ENCODE data around the gene RBM43.

Gene RBM43

GRCh38 chr2:151267537-151267936, 5.9 kb upstream of the RBM43 start:
- Histone ChIP-seq H3K9me3 (ENCODE audit: control insufficient read depth, low read length) (no peaks in the 10 kb centered on the region), H3K4me3 (ENCODE audit: low read length) (no peak overlapping the region), H3K4me1 (ENCODE audit: control insufficient read depth, insufficient read depth, low read length) (no peaks in the 10 kb centered on the region), H3K36me3 (ENCODE audit: control insufficient read depth, insufficient read depth, low read length, severe bottlenecking) (peaks cover 8% of the 10 kb centered on the region), H3K9ac (ENCODE audit: low read length) (no peak overlapping the region), H3K27me3 (replicated peaks; ENCODE audit: control insufficient read depth, insufficient read depth, low read length) (no peaks in the 10 kb centered on the region)
- no peak for DNase-seq (ENCODE audit: low read depth)

GRCh38 chr2:151265991-151266390, 4.3 kb upstream of the RBM43 start:
- Histone ChIP-seq H3K9me3 (ENCODE audit: control insufficient read depth, low read length) (no peaks in the 10 kb centered on the region), H3K4me1 (ENCODE audit: control insufficient read depth, insufficient read depth, low read length) (peaks cover 6% of the 10 kb centered on the region), H3K36me3 (ENCODE audit: control insufficient read depth, insufficient read depth, low read length, severe bottlenecking) (peaks cover 4% of the 10 kb centered on the region), H3K27me3 (replicated peaks; ENCODE audit: control insufficient read depth, insufficient read depth, low read length) (no peaks in the 10 kb centered on the region), H3K9ac (ENCODE audit: low read length) (no peak overlapping the region), H3K4me3 (ENCODE audit: low read length) (no peak overlapping the region)
- DNase-seq (ENCODE audit: low read depth): no peak

- H3K9me3 ChIP-seq (ENCODE audit: control insufficient read depth, low read length): no peaks in the 10 kb centered on the region
- H3K36me3 ChIP-seq (ENCODE audit: control insufficient read depth, insufficient read depth, low read length, severe bottlenecking): no peaks in the 10 kb centered on the region
- peaks cover 12% of the 10 kb centered on the region for H3K4me1 ChIP-seq (ENCODE audit: control insufficient read depth, insufficient read depth, low read length)
- no peak overlapping the region for H3K4me3 ChIP-seq (ENCODE audit: low read length)
- no peaks in the 10 kb centered on the region for H3K27me3 ChIP-seq (replicated peaks; ENCODE audit: control insufficient read depth, insufficient read depth, low read length)
- DNase-seq (ENCODE audit: low read depth): peak; percentile 22
- no peak overlapping the region for H3K9ac ChIP-seq (ENCODE audit: low read length)
Observed at GRCh38 chr2:151264157-151264825, 2.6 kb upstream of the RBM43 start.

GRCh38 chr2:151262629-151263028, 966 bp upstream of the RBM43 start:
- no peak for DNase-seq (ENCODE audit: low read depth)
- Histone ChIP-seq H3K9me3 (ENCODE audit: control insufficient read depth, low read length) (no peaks in the 10 kb centered on the region), H3K36me3 (ENCODE audit: control insufficient read depth, insufficient read depth, low read length, severe bottlenecking) (no peaks in the 10 kb centered on the region), H3K27me3 (replicated peaks; ENCODE audit: control insufficient read depth, insufficient read depth, low read length) (no peaks in the 10 kb centered on the region), H3K9ac (ENCODE audit: low read length) (no peak overlapping the region), H3K4me1 (ENCODE audit: control insufficient read depth, insufficient read depth, low read length) (peaks cover 20% of the 10 kb centered on the region), H3K4me3 (ENCODE audit: low read length) (no peak overlapping the region)

GRCh38 chr2:151261977-151262291, 271 bp upstream of the RBM43 start:
- Histone ChIP-seq H3K27me3 (replicated peaks; ENCODE audit: control insufficient read depth, insufficient read depth, low read length) (no peaks in the 10 kb centered on the region), H3K4me1 (ENCODE audit: control insufficient read depth, insufficient read depth, low read length) (peaks cover 21% of the 10 kb centered on the region), H3K36me3 (ENCODE audit: control insufficient read depth, insufficient read depth, low read length, severe bottlenecking) (no peaks in the 10 kb centered on the region), H3K9ac (ENCODE audit: low read length) (peak overlapping the region; percentile 96), H3K9me3 (ENCODE audit: control insufficient read depth, low read length) (no peaks in the 10 kb centered on the region), H3K4me3 (ENCODE audit: low read length) (peak overlapping the region; percentile 96)
- no peak for DNase-seq (ENCODE audit: low read depth)

GRCh38 chr2:151260573-151261230, 961 bp downstream of the RBM43 start:
- Histone ChIP-seq H3K27me3 (replicated peaks; ENCODE audit: control insufficient read depth, insufficient read depth, low read length) (no peaks in the 10 kb centered on the region), H3K9ac (ENCODE audit: low read length) (peak overlapping the region; percentile 96), H3K4me3 (ENCODE audit: low read length) (peak overlapping the region; percentile 96), H3K36me3 (ENCODE audit: control insufficient read depth, insufficient read depth, low read length, severe bottlenecking) (no peaks in the 10 kb centered on the region), H3K9me3 (ENCODE audit: control insufficient read depth, low read length) (no peaks in the 10 kb centered on the region), H3K4me1 (ENCODE audit: control insufficient read depth, insufficient read depth, low read length) (peaks cover 21% of the 10 kb centered on the region)
- DNase-seq (ENCODE audit: low read depth): peak; percentile 67

- Histone ChIP-seq H3K4me1 (ENCODE audit: control insufficient read depth, insufficient read depth, low read length) (peaks cover 21% of the 10 kb centered on the region), H3K4me3 (ENCODE audit: low read length) (no peak overlapping the region), H3K27me3 (replicated peaks; ENCODE audit: control insufficient read depth, insufficient read depth, low read length) (no peaks in the 10 kb centered on the region), H3K9me3 (ENCODE audit: control insufficient read depth, low read length) (no peaks in the 10 kb centered on the region), H3K36me3 (ENCODE audit: control insufficient read depth, insufficient read depth, low read length, severe bottlenecking) (peaks cover 5% of the 10 kb centered on the region), H3K9ac (ENCODE audit: low read length) (no peak overlapping the region)
- peak; percentile 82 for DNase-seq (ENCODE audit: low read depth)
Observed at GRCh38 chr2:151258121-151258520, 3.5 kb downstream of the RBM43 start.

GRCh38 chr2:151252646-151253045, 9.0 kb downstream of the RBM43 start:
- Histone ChIP-seq H3K9me3 (ENCODE audit: control insufficient read depth, low read length) (peaks cover 7% of the 10 kb centered on the region), H3K4me3 (ENCODE audit: low read length) (no peak overlapping the region), H3K27me3 (replicated peaks; ENCODE audit: control insufficient read depth, insufficient read depth, low read length) (no peaks in the 10 kb centered on the region), H3K9ac (ENCODE audit: low read length) (no peak overlapping the region), H3K36me3 (ENCODE audit: control insufficient read depth, insufficient read depth, low read length, severe bottlenecking) (peaks cover 18% of the 10 kb centered on the region), H3K4me1 (ENCODE audit: control insufficient read depth, insufficient read depth, low read length) (peaks cover 18% of the 10 kb centered on the region)
- DNase-seq (ENCODE audit: low read depth): no peak

GRCh38 chr2:151251012-151251411, 10.7 kb downstream of the RBM43 start:
- Histone ChIP-seq H3K4me3 (ENCODE audit: low read length) (peak overlapping the region; percentile 3), H3K36me3 (ENCODE audit: control insufficient read depth, insufficient read depth, low read length, severe bottlenecking) (peaks cover 18% of the 10 kb centered on the region), H3K27me3 (replicated peaks; ENCODE audit: control insufficient read depth, insufficient read depth, low read length) (no peaks in the 10 kb centered on the region), H3K9me3 (ENCODE audit: control insufficient read depth, low read length) (peaks cover 7% of the 10 kb centered on the region), H3K9ac (ENCODE audit: low read length) (no peak overlapping the region), H3K4me1 (ENCODE audit: control insufficient read depth, insufficient read depth, low read length) (peaks cover 17% of the 10 kb centered on the region)
- peak; percentile 96 for DNase-seq (ENCODE audit: low read depth)

- DNase-seq (ENCODE audit: low read depth): no peak
Observed at GRCh38 chr2:151247432-151247831, 14.2 kb downstream of the RBM43 start.

GRCh38 chr2:151246152-151246551, 15.5 kb downstream of the RBM43 start:
- Histone ChIP-seq H3K4me3 (ENCODE audit: low read length) (no peak overlapping the region), H3K9me3 (ENCODE audit: control insufficient read depth, low read length) (peaks cover 7% of the 10 kb centered on the region), H3K36me3 (ENCODE audit: control insufficient read depth, insufficient read depth, low read length, severe bottlenecking) (peaks cover 11% of the 10 kb centered on the region), H3K9ac (ENCODE audit: low read length) (no peak overlapping the region), H3K27me3 (replicated peaks; ENCODE audit: control insufficient read depth, insufficient read depth, low read length) (no peaks in the 10 kb centered on the region), H3K4me1 (ENCODE audit: control insufficient read depth, insufficient read depth, low read length) (peaks cover 10% of the 10 kb centered on the region)
- no peak for DNase-seq (ENCODE audit: low read depth)

More at GRCh38 chr2:151247432-151247831, 14.2 kb downstream of the RBM43 start:
- Histone ChIP-seq H3K4me3 (ENCODE audit: low read length) (no peak overlapping the region), H3K9me3 (ENCODE audit: control insufficient read depth, low read length) (peaks cover 7% of the 10 kb centered on the region), H3K9ac (ENCODE audit: low read length) (no peak overlapping the region), H3K4me1 (ENCODE audit: control insufficient read depth, insufficient read depth, low read length) (peaks cover 17% of the 10 kb centered on the region), H3K36me3 (ENCODE audit: control insufficient read depth, insufficient read depth, low read length, severe bottlenecking) (peaks cover 11% of the 10 kb centered on the region), H3K27me3 (replicated peaks; ENCODE audit: control insufficient read depth, insufficient read depth, low read length) (no peaks in the 10 kb centered on the region)
